Fibroblast of lung (primary cell): ENCODE results near the gene EHD3.

ENCODE experiments used
- CTCF ChIP-seq, 2 donors: IDR thresholded peaks in 1 of 2; conservative IDR thresholded peaks in 1 of 2; 1 replicate in 1 of 2; 2 replicates in 1 of 2; pipeline ENCODE4 v1.5.1; 2011 to 2012; ENCODE audit warnings: low read length in 2 of 2, control low read depth in 1 of 2, inconsistent platforms in 1 of 2, low read depth in 1 of 2, mild to moderate bottlenecking in 1 of 2
- EZH2 ChIP-seq: IDR thresholded peaks from 2 replicates; pipeline ENCODE4 v1.5.1; 2012; ENCODE audit warnings: low read length, control low read depth, mild to moderate bottlenecking; ENCODE audit errors: missing control alignments

GRCh38 chr2:31230751-31231150 lies 3.2 kb upstream of the EHD3 start:
- TF ChIP-seq CTCF (conservative IDR thresholded peaks at IDR 0.05 in 1 of 2, IDR thresholded peaks at IDR 0.05 in 1 of 2; ENCODE audit: low read depth in 1 of 2, low read length in 2 of 2) (peak in 1 of 2 donors; percentile 0), EZH2 (no peak)
